ENCODE data around the gene SCRN3. TPM values are rescaled to one million over a fixed set of nuclear protein-coding genes. Genes with fewer than 3 reads are reported as not detected.

The SCRN3 gene
- total RNA-seq, 1 donor from 2014 or later, result 21.7 TPM

Other genes with a start within 250 kb of the SCRN3 start
- 17.3 TPM for gene OLA1, start 147.2 kb upstream of the SCRN3 start, total RNA-seq (ENCODE audit: insufficient read depth, low replicate concordance)
- not detected for gene SP9, start 60.8 kb upstream of the SCRN3 start, total RNA-seq (ENCODE audit: insufficient read depth, low replicate concordance)
- 9.9 TPM for gene GPR155, start 91.3 kb downstream of the SCRN3 start, total RNA-seq (ENCODE audit: insufficient read depth, low replicate concordance)
- 21.2 TPM for gene WIPF1, start 202.1 kb downstream of the SCRN3 start, total RNA-seq (ENCODE audit: insufficient read depth, low replicate concordance)